H1 (cell line): ENCODE measurements around the gene TMEM86B. TPM values are rescaled to one million over a fixed set of nuclear protein-coding genes. Genes with fewer than 3 reads are reported as not detected.

Experiments used
- BACH1 ChIP-seq: IDR thresholded peaks from 2 replicates; pipeline ENCODE4 v1.6.1; 2012; ENCODE audit warnings: low read length, improper control_type of control experiment
- CBX5 ChIP-seq: fragments of 300-800, 300-1000 bp; sonication (generic); IDR thresholded peaks from 2 replicates; pipeline ENCODE4 v1.7.1; 2016; ENCODE audit warnings: antibody characterized with exemption, low read length, low read depth
- CBX8 ChIP-seq: fragments of 300-800, 300-1000 bp; sonication (generic); IDR thresholded peaks from 2 replicates; pipeline ENCODE4 v1.7.1; 2016; ENCODE audit warnings: low read depth, low read length, borderline replicate concordance
- CHD1 ChIP-seq: IDR thresholded peaks from 2 replicates; pipeline ENCODE4 v1.6.1; 2012; ENCODE audit warnings: low read depth, low read length, improper control_type of control experiment
- CHD7 ChIP-seq: fragments of 300-600 bp; sonication (generic); IDR thresholded peaks from 2 replicates; pipeline ENCODE4 v1.7.1; 2012; ENCODE audit warnings: low read length, moderate library complexity, mild to moderate bottlenecking, inconsistent platforms; ENCODE audit not compliant: insufficient replicate concordance
- E2F6 ChIP-seq: IDR thresholded peaks from 2 replicates; pipeline ENCODE4 v1.6.1; 2012; ENCODE audit warnings: inconsistent platforms
- KDM4A ChIP-seq: IDR thresholded peaks from one replicate; pipeline ENCODE4 v1.7.1; 2012; ENCODE audit warnings: low read depth, mild to moderate bottlenecking, moderate library complexity, low read length, inconsistent platforms; ENCODE audit not compliant: severe bottlenecking
- SP4 ChIP-seq: IDR thresholded peaks from 2 replicates; pipeline ENCODE4 v1.6.1; 2012; ENCODE audit warnings: low read length, inconsistent platforms
- SUZ12 ChIP-seq: fragments of 200-600 bp; sonication (generic); IDR thresholded peaks from 2 replicates; pipeline ENCODE4 v1.6.1; 2012; ENCODE audit warnings: mild to moderate bottlenecking, inconsistent platforms, low read length, moderate library complexity, mixed read lengths
- polyA plus RNA-seq, 7 experiments: library from polyadenylated mRNA; depleted of rRNA in 3 of 7; stranded (reverse) in 5 of 7; unstranded in 2 of 7; fragments of >200 nt in 5 of 7; fragments of 200-250 nt in 2 of 7; gene quantifications; 1 replicate in 5 of 7; 2 replicates in 1 of 7; 4 replicates in 1 of 7; pipeline versions ENCODE4 v1.2.1 to v1.2.3, GENCODE V29; 2011 to 2013; ENCODE audit warnings: missing spikeins in 2 of 7, mixed read lengths in 2 of 7
- total RNA-seq: library from RNA; stranded (reverse); fragmentation: NEBNext Ultra II Directional; extraction: Animal tissue kit (Norgen Biotek cat#: 25700); gene quantifications from 2 replicates; pipeline ENCODE4 v1.2.1, GENCODE V29; 2021

The TMEM86B gene
- total and polyA plus RNA-seq, 2 of the 8 experiments (the other 6 are each of a cell fraction or from before 2014, with no cell fraction given), result 2.0 to 2.9 TPM

GRCh38 chr19:55216461-55217198, 11.9 kb downstream of the TMEM86B start (continued):
- TF ChIP-seq CHD7, result no peak
- no peak for TF ChIP-seq SUZ12
- TF ChIP-seq SP4, result peak; percentile 14; the same call in 1 of the 2 replicates
- TF ChIP-seq KDM4A, result peak; percentile 55
- TF ChIP-seq E2F6, result 0 out of 2 replicates have a peak, but pooled peaks have one; percentile 20
- no peak for TF ChIP-seq CHD1
- TF ChIP-seq CBX8, result no peak
- peak; percentile 91 for TF ChIP-seq BACH1
- no peak for TF ChIP-seq CBX5
